SK-N-SH (cell line): ENCODE results near the gene NECTIN1.

Experiments
- EP300 ChIP-seq, 2 experiments: IDR thresholded peaks; 2 replicates each; pipeline versions ENCODE4 v1.4.0 to v1.6.1; 2012; ENCODE audit warnings: borderline replicate concordance in 1 of 2, low read depth in 1 of 2, low read length in 1 of 2
- MXI1 ChIP-seq: IDR thresholded peaks from 2 replicates; pipeline ENCODE4 v1.6.1; 2012; ENCODE audit warnings: mild to moderate bottlenecking, low read depth, low read length, improper control_type of control experiment
- RAD21 ChIP-seq: IDR thresholded peaks from 2 replicates; pipeline ENCODE4 v1.6.1; 2012; ENCODE audit warnings: mild to moderate bottlenecking, low read length
- RXRA ChIP-seq: IDR thresholded peaks from 2 replicates; pipeline ENCODE4 v1.4.0; 2012; ENCODE audit warnings: low read depth, mild to moderate bottlenecking, borderline replicate concordance
- TAF1 ChIP-seq: IDR thresholded peaks from 2 replicates; pipeline ENCODE4 v1.6.1; 2012; ENCODE audit warnings: low read depth, mild to moderate bottlenecking, low read length, moderate library complexity, borderline replicate concordance
- TF ChIP-seq, protein P1 (sequence below): IDR thresholded peaks from 2 replicates; pipeline ENCODE4; 2012
- TF ChIP-seq, protein P2 (sequence below): fragments of 200-600 bp; sonication (generic); IDR thresholded peaks from 2 replicates; pipeline ENCODE4 v1.6.1; 2017; ENCODE audit warnings: antibody characterized with exemption, mild to moderate bottlenecking, moderate library complexity
- TF ChIP-seq, protein P3 (sequence below): IDR thresholded peaks from 2 replicates; pipeline ENCODE4 v1.6.1; 2012; ENCODE audit warnings: mild to moderate bottlenecking, low read depth, low read length, moderate library complexity

DNA sequence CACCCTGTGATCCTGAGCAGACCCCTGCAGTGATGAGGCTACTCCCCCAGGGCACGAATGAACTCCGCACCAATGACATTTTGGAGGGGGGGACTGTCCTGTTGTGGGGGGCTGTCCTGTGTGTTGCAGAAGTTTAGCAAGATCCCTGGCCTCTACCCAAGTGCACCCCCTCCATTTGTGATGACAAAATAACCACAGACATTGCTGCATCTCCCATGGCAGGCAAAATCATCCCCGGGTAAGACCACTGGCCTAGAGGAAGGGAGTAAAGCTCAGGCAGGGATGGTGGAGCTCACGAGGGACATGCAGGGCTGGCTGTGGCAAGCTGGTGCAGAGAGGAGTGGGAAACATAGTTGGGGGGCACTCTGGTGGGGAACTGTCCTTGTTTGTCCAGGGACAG is 40.6 kb downstream of the NECTIN1 start:
- TF ChIP-seq, protein P1, sequence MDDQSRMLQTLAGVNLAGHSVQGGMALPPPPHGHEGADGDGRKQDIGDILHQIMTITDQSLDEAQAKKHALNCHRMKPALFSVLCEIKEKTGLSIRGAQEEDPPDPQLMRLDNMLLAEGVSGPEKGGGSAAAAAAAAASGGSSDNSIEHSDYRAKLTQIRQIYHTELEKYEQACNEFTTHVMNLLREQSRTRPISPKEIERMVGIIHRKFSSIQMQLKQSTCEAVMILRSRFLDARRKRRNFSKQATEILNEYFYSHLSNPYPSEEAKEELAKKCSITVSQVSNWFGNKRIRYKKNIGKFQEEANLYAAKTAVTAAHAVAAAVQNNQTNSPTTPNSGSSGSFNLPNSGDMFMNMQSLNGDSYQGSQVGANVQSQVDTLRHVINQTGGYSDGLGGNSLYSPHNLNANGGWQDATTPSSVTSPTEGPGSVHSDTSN: no peak
- no peak for TF ChIP-seq RXRA
- TF ChIP-seq, protein P2, sequence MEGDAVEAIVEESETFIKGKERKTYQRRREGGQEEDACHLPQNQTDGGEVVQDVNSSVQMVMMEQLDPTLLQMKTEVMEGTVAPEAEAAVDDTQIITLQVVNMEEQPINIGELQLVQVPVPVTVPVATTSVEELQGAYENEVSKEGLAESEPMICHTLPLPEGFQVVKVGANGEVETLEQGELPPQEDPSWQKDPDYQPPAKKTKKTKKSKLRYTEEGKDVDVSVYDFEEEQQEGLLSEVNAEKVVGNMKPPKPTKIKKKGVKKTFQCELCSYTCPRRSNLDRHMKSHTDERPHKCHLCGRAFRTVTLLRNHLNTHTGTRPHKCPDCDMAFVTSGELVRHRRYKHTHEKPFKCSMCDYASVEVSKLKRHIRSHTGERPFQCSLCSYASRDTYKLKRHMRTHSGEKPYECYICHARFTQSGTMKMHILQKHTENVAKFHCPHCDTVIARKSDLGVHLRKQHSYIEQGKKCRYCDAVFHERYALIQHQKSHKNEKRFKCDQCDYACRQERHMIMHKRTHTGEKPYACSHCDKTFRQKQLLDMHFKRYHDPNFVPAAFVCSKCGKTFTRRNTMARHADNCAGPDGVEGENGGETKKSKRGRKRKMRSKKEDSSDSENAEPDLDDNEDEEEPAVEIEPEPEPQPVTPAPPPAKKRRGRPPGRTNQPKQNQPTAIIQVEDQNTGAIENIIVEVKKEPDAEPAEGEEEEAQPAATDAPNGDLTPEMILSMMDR: no peak
- TF ChIP-seq, protein P3, sequence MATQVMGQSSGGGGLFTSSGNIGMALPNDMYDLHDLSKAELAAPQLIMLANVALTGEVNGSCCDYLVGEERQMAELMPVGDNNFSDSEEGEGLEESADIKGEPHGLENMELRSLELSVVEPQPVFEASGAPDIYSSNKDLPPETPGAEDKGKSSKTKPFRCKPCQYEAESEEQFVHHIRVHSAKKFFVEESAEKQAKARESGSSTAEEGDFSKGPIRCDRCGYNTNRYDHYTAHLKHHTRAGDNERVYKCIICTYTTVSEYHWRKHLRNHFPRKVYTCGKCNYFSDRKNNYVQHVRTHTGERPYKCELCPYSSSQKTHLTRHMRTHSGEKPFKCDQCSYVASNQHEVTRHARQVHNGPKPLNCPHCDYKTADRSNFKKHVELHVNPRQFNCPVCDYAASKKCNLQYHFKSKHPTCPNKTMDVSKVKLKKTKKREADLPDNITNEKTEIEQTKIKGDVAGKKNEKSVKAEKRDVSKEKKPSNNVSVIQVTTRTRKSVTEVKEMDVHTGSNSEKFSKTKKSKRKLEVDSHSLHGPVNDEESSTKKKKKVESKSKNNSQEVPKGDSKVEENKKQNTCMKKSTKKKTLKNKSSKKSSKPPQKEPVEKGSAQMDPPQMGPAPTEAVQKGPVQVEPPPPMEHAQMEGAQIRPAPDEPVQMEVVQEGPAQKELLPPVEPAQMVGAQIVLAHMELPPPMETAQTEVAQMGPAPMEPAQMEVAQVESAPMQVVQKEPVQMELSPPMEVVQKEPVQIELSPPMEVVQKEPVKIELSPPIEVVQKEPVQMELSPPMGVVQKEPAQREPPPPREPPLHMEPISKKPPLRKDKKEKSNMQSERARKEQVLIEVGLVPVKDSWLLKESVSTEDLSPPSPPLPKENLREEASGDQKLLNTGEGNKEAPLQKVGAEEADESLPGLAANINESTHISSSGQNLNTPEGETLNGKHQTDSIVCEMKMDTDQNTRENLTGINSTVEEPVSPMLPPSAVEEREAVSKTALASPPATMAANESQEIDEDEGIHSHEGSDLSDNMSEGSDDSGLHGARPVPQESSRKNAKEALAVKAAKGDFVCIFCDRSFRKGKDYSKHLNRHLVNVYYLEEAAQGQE: no peak
- TF ChIP-seq RAD21: no peak
- TF ChIP-seq TAF1: no peak
- TF ChIP-seq MXI1: no peak
- no peak for TF ChIP-seq EP300 (IDR thresholded peaks at IDR 0.05; ENCODE audit: borderline replicate concordance in 1 of 2, low read depth in 1 of 2, low read length in 1 of 2)
